Brain microvascular endothelial cell (primary cell): ENCODE data around the gene DVL2.

Experiments
- DNase-seq: peaks from one replicate; pipeline ENCODE4 v3.0.0-alpha.2; 2020
- H3K27ac ChIP-seq: fragments of 250-450 bp; sonication (Bioruptor Pico); 2 replicates; pipeline ENCODE4 v1.5.1; 2020; ENCODE audit warnings: mild to moderate bottlenecking, moderate library complexity
- H3K27me3 ChIP-seq: fragments of 250-450 bp; sonication (Bioruptor Pico); replicated peaks from 2 replicates; pipeline ENCODE4 v1.5.1; 2020; ENCODE audit warnings: mild to moderate bottlenecking
- H3K36me3 ChIP-seq: fragments of 250-450 bp; sonication (Bioruptor Pico); replicated peaks from 2 replicates; pipeline ENCODE4 v1.5.1; 2020; ENCODE audit warnings: mild to moderate bottlenecking
- H3K4me3 ChIP-seq: 2 replicates; pipeline ENCODE4 v1.5.1; 2011; ENCODE audit warnings: low read depth, mild to moderate bottlenecking, control low read depth, low read length, moderate library complexity
- in situ Hi-C: cut with HindIII; loops from 2 replicates; pipeline ENCODE4 v1.10.0; 2017; ENCODE audit warnings: low sequenced_read_pairs, low pct_ligation_motif_present
- TF ChIP-seq, protein P1 (sequence below): IDR thresholded peaks from 2 replicates; pipeline ENCODE4 v1.5.1; 2011; ENCODE audit warnings: low read depth, mild to moderate bottlenecking, moderate library complexity, low read length, control low read depth, inconsistent platforms; ENCODE audit errors: missing control alignments

Gene DVL2

DNA sequence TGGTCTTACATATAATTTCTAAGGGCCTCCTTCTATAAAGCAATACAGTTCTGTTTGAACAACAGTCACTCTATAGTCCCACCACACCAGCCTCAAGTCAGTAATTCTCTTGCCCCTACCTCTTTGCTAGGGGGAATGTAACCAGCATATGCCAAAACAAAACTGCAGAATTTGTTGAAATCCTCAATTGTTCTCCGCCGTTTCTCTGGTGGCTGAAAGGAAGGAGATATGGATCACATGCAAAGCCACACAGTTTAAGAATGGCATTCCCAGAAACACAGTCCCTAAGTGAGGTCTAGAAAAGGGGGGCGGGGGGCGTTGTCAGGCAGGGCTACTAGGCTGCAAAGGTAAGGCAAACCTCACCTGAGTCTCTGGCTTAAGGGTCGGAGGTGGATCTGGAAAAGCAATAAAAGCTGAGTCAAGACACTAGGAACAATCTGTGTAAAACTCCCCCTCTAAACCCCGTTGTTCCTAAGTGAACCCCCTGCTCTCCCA is 3.0 kb upstream of the DVL2 start:
- Histone ChIP-seq H3K27me3 (no peaks in the 10 kb centered on the region), H3K4me3 (peak overlapping the region; percentile 94), H3K36me3 (peaks cover 38% of the 10 kb centered on the region), H3K27ac (peak overlapping the region; percentile 78)
- in situ Hi-C loops, result no loop called here
- TF ChIP-seq, protein P1, sequence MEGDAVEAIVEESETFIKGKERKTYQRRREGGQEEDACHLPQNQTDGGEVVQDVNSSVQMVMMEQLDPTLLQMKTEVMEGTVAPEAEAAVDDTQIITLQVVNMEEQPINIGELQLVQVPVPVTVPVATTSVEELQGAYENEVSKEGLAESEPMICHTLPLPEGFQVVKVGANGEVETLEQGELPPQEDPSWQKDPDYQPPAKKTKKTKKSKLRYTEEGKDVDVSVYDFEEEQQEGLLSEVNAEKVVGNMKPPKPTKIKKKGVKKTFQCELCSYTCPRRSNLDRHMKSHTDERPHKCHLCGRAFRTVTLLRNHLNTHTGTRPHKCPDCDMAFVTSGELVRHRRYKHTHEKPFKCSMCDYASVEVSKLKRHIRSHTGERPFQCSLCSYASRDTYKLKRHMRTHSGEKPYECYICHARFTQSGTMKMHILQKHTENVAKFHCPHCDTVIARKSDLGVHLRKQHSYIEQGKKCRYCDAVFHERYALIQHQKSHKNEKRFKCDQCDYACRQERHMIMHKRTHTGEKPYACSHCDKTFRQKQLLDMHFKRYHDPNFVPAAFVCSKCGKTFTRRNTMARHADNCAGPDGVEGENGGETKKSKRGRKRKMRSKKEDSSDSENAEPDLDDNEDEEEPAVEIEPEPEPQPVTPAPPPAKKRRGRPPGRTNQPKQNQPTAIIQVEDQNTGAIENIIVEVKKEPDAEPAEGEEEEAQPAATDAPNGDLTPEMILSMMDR, result no peak
- DNase-seq, result no peak

DNA sequence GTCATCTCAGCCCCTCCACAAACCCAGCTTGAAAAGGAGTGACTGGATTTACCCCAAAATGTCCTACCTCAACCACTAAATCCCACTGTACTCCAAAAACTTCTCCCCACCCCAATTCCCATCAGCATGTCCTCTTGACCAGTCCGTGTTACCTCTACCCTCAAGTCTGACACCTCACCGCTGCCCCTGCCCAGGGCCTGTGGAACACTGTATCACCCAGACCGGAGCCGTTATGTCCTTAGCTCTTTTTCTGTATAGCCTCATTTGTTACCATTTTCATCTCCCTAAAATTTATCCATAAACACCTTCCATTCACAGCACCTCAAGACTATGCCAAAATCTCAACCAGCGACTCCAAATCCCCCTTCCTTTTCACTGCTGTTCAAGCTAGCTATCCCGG is 2.5 kb upstream of the DVL2 start:
- peaks cover 38% of the 10 kb centered on the region for H3K36me3 ChIP-seq
- no peak overlapping the region for H3K27ac ChIP-seq
- TF ChIP-seq, protein P1, result no peak
- no peaks in the 10 kb centered on the region for H3K27me3 ChIP-seq
- in situ Hi-C loops, result no loop called here
- peak overlapping the region; percentile 94 for H3K4me3 ChIP-seq
- DNase-seq, result no peak

DNA sequence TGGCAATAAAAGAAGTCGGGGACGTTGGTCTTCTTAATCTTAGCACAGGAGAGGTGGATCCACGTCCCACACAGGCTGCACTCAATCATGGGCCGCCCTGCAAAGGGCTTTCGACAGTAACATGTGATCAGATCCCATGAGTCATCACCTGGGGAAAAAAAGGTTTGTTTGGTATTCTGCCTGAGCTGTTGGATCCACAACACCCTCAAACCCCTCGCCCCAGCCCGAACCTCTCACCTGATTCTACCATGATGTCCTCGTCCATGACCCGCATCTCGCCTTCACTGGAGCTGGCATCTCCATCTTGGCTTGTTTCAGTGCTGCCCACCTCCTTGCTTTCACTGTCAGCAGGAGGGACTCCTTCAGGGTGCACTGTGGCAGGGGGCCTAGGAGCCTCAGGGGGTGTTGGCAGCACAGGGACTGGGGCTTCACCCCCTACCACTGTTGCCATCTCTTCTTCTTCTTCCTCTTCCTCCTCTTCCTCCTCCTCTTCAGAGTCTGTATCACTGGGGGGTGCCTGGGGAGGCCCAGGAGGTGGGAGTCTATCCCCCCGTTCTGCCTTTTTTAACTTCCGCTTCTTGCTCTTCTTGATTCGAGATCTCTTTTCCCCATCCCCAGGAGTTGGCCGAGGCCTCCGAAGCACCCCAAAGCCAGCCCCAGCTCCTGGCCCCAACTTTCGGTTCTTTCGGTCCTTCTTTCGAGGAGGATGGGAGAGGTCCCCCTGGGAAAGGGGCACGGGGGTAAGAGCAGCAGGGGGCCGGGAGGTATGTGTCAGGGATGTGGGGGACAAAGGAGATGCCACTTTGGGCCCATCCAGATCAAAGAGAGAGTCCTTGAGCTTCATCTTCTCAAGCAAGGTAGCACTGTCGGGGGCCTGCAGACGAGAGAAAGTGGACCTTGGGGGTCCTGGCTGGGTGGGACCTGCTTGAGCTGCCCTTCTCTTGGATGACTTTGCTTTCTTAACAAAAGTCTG is 1.7 kb upstream of the DVL2 start:
- H3K27me3 ChIP-seq, result no peaks in the 10 kb centered on the region
- TF ChIP-seq, protein P1, result no peak
- peaks cover 35% of the 10 kb centered on the region for H3K36me3 ChIP-seq
- in situ Hi-C loops, result no loop called here
- peak; percentile 42 for DNase-seq
- no peak overlapping the region for H3K4me3 ChIP-seq
- H3K27ac ChIP-seq, result peak overlapping the region; percentile 6

DNA sequence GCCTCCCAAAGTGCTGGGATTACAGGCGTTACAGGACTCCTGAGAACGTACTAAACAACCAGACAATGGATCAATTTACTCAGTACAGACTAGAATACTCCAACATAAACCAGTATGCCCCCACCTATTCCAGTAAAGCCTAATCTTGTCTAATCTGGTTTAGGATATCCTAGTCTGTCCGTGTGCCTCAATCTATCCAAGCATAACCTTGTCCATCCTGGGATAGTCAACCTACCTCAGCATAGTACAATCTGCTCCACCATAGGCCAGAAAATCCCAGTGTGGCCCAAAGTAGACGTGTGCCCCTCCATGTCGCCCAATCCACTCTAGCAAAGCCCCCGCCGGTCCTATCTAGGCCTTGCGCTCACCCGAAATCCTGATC is 625 bp downstream of the DVL2 start:
- peak; percentile 33 for DNase-seq
- Histone ChIP-seq H3K4me3 (peak overlapping the region; percentile 81), H3K27me3 (no peaks in the 10 kb centered on the region), H3K36me3 (peaks cover 40% of the 10 kb centered on the region), H3K27ac (peak overlapping the region; percentile 55)
- TF ChIP-seq, protein P1, result no peak
- in situ Hi-C loops, result no loop called here

DNA sequence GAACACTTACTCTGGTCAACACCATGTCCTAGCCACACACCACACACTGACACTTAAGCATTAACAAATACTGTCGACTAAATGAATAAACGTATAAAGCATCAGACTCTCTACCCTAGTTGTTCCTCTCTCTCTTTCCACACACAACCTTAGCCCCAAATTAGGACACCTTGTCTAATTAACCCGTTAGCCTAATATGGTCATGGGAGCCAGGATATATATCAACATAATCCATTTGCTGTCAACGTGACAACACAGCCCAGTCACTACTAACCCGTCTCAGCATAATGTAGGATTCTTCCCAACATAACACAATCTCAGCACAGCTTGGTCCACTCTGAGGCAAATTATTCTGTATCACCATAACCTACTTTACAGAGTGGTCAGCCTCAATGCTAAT is 2.2 kb downstream of the DVL2 start:
- no peak for DNase-seq
- no peaks in the 10 kb centered on the region for H3K27me3 ChIP-seq
- TF ChIP-seq, protein P1, result no peak
- in situ Hi-C loops, result no loop called here
- no peak overlapping the region for H3K4me3 ChIP-seq
- H3K36me3 ChIP-seq, result peaks cover 42% of the 10 kb centered on the region
- H3K27ac ChIP-seq, result no peak overlapping the region
